HG03521 (cell line): ENCODE data around the gene GPATCH8.

Experiments
- ATAC-seq: cut with Tn5 transposase; IDR thresholded peaks from one replicate; pipeline ENCODE4 v1.9.1; 2021; ENCODE audit warnings: mild to moderate bottlenecking, moderate library complexity; ENCODE audit not compliant: unreplicated experiment

Gene GPATCH8

GRCh38 chr17:44464037-44464436 lies 39.2 kb downstream of the GPATCH8 start:
- ATAC-seq: no peak

- no peak for ATAC-seq
Observed at GRCh38 chr17:44451832-44452231, 51.4 kb downstream of the GPATCH8 start.

GRCh38 chr17:44451016-44451627 lies 52.1 kb downstream of the GPATCH8 start:
- ATAC-seq: no peak

- ATAC-seq: no peak
Observed at GRCh38 chr17:44448412-44448811, 54.8 kb downstream of the GPATCH8 start.

GRCh38 chr17:44444735-44445105 lies 58.5 kb downstream of the GPATCH8 start:
- no peak for ATAC-seq

- no peak for ATAC-seq
Observed at GRCh38 chr17:44442806-44443205, 60.4 kb downstream of the GPATCH8 start.

- no peak for ATAC-seq
Observed at GRCh38 chr17:44439168-44439567, 64.0 kb downstream of the GPATCH8 start.

- ATAC-seq: no peak
Observed at GRCh38 chr17:44438636-44439035, 64.6 kb downstream of the GPATCH8 start.

- ATAC-seq: no peak
Observed at GRCh38 chr17:44436336-44436735, 66.9 kb downstream of the GPATCH8 start.

GRCh38 chr17:44432254-44433157 lies 70.7 kb downstream of the GPATCH8 start:
- no peak for ATAC-seq

GRCh38 chr17:44424828-44425461 lies 78.3 kb downstream of the GPATCH8 start:
- no peak for ATAC-seq

GRCh38 chr17:44417553-44417952 lies 85.7 kb downstream of the GPATCH8 start:
- ATAC-seq: no peak

- no peak for ATAC-seq
Observed at GRCh38 chr17:44416558-44417289, 86.5 kb downstream of the GPATCH8 start.

- no peak for ATAC-seq
Observed at GRCh38 chr17:44414394-44415155, 88.6 kb downstream of the GPATCH8 start.

GRCh38 chr17:44409309-44410028 lies 93.7 kb downstream of the GPATCH8 start:
- ATAC-seq: no peak

- ATAC-seq: no peak
Observed at GRCh38 chr17:44408786-44409185, 94.4 kb downstream of the GPATCH8 start.

- no peak for ATAC-seq
Observed at GRCh38 chr17:44402564-44403172, 100.5 kb downstream of the GPATCH8 start.

- ATAC-seq: no peak
Observed at GRCh38 chr17:44400226-44400847, 102.9 kb downstream of the GPATCH8 start.
